Amniotic stem cell (primary cell): ENCODE data around the gene NSF.
"Not testable (repeated sequence)": the region's sequence is repeated elsewhere in the genome, so short reads cannot be mapped to it uniquely, and the experiment has no call there.

Experiments used
- DNase-seq: peaks from one replicate; lab custom pipeline; 2025; lab: John Stamatoyannopoulos, UW

Gene NSF

GRCh38 chr17:46590157-46591146, at the start of gene NSF:
Gene NSF, plus strand, starts transcription at chr17:46590669. Its CDS starts 107 bp downstream, at chr17:46590776.
- DNase-seq, result not testable (repeated sequence)

- not testable (repeated sequence) for DNase-seq
Observed at GRCh38 chr17:46548607-46549006, 41.9 kb upstream of the NSF start.

GRCh38 chr17:46559155-46559554, 31.3 kb upstream of the NSF start:
- not testable (repeated sequence) for DNase-seq

DNA sequence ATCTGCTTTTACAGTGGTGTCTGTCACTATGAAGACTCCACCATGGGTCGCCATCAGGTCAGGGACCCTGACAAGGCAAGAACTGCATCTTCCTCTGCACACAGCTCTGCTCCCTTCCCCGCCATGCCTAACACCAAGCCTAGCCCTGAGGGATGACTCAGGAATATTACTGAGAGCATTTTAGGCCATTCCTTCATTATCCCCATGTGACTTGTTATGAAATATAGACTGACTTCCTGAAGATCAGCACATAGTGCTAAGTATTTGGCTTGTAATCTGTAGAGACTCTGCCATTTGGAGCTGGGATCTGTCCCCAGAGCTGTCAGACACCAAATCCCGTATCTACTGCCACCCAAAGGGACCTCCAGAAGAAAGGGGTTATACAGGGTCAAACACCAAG, 30.4 kb upstream of the NSF start:
- not testable (repeated sequence) for DNase-seq

DNA sequence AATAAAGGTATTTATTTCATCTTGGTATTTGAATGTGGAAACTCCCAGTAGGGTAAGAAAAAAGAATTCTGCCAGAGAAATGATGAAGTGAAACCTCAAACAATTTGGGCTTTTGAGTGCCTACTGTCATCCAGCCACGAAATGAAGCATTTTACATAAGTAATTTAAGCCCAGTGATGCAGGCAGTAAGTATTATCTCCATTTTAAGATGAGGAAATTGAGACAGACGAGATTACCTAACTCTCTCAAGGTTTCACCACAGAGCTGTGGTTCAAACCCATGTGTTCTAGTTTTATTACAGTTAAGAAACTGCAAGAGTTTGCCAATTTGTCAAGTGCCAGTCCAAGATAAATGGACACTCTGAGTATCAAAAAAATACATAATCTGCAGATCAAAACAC, 24.2 kb upstream of the NSF start:
- not testable (repeated sequence) for DNase-seq

DNA sequence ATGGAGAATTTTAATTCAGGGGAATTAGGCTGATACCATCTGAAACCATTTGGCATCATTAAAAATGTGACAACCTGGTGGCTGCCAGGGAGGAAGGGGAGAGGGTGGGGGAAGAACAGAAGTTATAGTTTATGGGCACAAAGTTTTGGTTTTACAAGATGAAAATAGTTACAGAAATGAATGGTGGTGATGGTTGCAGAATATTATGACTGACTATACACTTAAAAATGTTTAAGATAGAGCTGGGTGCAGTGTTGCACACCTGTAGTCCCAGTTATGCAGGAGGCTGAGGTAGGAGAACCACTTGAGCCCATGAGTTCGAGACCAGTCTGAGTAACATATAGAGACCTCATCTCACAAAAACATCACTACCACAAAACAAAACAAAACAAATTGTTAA, 23.5 kb upstream of the NSF start:
- DNase-seq, result not testable (repeated sequence)

DNA sequence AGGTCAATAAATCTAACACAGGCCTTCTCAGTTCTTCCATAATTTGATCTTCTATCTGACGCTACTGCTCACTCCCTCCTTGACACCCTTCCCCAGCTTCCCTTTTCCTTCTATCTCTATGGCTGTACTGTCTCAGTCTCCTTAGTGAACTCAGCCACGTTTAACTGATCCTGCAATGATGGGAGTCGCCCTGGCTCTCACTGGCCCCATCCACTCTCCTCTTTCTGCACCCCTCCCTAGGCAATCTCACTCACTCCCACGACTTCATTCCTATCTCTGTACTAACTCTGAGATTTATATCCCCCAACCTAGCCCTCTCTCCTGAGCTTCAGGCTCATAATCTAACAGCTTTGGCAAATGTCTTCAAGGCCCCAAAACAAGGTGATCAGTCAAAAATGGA, 18.7 kb upstream of the NSF start:
- not testable (repeated sequence) for DNase-seq

DNA sequence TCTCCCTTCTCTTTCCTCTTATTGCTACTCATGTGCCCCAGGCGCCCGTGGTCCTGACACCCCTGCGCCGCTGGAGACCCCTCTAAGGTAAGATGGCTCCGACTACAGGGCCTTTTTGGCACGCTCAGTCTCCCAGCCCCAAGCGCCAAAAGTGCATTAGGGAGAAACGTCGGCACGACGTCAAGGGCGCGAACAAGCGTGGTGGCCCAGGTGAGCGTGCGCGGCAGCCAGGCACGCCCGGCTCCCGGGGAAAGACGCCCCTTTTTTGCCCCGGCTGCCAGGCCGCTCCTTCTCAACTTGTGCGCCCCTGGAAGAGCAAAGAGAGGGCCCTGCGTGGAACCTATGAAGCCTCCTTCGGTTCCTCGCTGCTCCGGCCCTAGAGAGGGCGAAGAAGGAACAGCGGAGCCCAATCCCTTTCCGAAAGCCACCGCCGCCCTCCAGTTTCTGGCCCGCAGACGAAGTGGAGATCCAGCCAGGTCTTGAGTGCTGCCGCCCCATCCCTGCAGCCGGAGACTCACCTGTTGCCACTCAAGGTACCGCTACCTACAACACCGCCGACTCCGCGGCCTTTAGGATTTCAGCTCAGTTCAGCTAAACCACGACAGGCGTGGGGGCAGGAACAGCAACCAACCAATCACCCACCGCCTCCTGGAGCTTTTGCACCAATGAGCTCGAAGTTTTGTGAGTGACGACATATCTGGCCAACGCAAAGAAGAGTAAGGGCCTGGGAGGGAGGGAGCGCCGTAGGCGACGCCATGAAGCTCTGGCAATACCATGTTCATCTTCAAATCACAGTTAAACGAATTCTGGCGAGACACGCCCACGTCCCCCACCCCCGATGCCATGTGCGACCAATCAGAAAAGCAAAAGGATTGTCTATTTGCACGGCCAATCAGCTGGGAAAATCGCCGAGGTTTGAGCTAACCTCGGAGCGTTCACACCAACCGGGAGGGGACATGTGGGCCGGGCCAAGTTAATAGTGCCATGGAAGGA, 11.1 kb upstream of the NSF start, which contains the start of gene ARL17A:
ARL17A (minus strand) TSS at position 609 of the 993 bp plus-strand sequence. CDS start 3,369 bp downstream, outside the sequence.
- DNase-seq, result not testable (repeated sequence)

DNA sequence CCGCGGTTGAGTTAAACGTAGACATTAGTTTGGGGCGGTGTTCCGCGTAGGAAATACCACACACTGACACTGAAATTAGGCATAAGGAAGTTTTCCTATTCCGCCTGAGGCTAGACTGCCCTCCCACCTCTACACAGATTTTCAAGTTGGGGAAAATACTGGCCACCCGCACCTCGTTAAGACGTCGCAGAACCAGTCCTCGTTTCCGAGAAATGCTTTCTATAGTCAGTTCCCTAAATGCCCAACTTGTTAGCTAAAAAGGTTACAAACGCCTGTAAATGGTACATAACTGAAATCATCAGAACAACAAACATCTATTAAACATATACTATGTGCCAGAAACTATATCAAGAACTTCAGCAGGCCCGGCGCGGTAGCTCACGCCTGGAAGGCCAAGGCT, 10.4 kb upstream of the NSF start:
- not testable (repeated sequence) for DNase-seq

DNA sequence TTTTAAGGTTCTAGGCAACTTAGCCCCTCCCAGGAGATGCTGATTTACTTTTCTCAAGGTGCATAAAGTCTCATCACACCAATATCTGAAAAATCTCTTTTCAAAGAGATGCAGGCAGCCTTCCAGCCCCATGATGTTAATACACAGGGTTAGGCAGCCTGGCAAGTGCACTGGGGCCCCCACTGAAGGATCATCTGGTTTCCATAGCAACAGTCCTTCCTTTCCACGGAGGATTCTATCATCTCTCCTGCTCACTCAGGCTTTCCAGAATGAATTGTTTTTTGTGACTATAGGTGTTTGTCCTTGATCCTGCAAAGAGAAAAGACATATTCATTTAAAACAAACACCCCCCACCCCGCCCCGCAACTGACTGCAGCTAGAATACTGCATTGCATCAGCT, 5.0 kb upstream of the NSF start:
- not testable (repeated sequence) for DNase-seq

DNA sequence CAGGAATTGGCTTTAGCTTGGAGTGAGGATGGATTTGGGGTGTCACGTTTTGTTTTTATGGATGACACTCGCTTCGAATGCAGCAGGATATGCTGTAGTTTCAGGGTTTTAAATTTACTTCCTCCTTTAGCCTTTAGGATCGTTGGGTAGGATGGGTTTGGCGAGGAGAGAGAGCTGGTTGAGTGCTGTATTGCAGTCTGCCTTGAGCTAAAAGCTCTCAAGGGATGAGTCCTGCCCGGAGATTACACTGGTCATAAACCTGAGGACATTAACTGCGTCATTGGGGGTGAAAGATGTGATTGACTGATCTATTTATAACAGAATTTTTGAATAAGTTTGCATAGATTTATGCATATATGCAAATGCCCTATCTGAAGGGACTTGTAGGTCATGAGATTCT, 863 bp downstream of the NSF start:
- not testable (repeated sequence) for DNase-seq

DNA sequence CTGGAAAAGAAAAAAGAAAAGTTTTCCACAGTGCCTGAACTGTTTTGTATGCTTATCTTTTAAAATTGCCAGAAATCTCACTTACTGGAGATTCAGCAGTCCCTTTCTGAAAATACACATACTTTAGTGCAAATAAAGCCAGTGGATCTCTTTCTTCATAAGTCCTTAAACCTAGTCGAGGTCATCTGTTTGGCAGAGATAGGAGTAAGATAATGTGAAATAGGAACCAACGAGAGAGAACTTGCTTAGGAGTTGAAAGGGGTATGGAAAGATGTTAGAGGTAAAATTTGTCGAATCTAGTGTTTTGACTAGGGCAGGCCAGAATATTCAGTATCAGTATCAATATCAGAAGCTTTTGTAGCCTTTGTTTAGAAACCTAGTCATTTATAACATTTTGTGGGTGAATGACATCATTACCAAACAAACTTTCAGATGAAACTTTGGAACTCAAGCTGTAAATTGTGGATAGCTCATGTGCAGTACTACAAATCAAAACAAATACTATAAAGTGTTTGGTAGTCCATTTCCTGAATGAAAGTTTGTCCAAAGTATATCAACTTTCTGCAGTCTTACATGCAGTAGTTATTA, 8.0 kb downstream of the NSF start:
- not testable (repeated sequence) for DNase-seq

GRCh38 chr17:46600767-46601166, 10.3 kb downstream of the NSF start:
- DNase-seq, result not testable (repeated sequence)

GRCh38 chr17:46603125-46603524, 12.7 kb downstream of the NSF start:
- DNase-seq, result not testable (repeated sequence)

- not testable (repeated sequence) for DNase-seq
Observed at GRCh38 chr17:46611304-46611703, 20.8 kb downstream of the NSF start.

- DNase-seq, result not testable (repeated sequence)
Observed at GRCh38 chr17:46613876-46614275, 23.4 kb downstream of the NSF start.

DNA sequence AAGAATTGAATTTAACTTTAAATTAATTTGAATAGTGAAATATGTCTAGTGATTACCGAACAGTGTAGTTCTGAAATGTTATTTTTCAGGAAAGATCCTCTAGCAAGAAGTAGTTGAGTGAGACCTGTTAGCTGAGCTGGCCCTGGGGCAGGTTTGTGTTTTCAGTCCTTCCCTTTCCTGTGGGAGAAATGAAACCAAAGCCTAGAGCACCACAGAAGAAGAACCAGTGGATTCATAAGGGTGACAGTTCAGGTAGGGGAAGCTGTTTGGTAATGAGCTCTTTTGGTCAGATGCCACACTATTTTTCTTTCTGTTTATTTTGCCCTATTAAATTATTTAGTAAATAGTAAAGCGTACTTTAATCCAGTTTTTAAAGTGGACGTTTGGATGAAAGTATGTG, 26.7 kb downstream of the NSF start:
- DNase-seq, result not testable (repeated sequence)

GRCh38 chr17:46618975-46619374, 28.5 kb downstream of the NSF start:
- DNase-seq, result not testable (repeated sequence)

DNA sequence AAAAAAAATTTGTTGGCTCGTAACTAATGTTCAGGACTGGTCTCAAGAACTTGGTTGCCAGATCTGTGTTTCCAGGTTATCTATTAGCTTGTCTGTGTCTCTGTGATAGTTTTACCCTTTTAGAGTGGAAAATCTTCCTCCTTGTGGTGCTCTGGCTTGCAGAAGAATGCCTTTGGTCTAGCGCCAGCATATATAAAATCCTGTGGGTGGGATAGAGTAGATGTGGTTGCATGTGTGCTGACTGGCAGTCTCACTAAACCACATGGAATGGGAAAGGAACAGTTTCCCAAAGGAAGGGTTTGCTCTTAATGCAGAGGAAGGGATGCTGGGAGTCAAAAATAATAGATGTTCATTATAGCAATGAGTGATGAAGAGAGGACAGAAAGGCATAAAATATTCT, 33.3 kb downstream of the NSF start:
- not testable (repeated sequence) for DNase-seq

GRCh38 chr17:46624726-46625125, 34.3 kb downstream of the NSF start:
- DNase-seq, result not testable (repeated sequence)

GRCh38 chr17:46627452-46627851, 37.0 kb downstream of the NSF start:
- not testable (repeated sequence) for DNase-seq
